Parathyroid adenoma (tissue), 2 donors: ENCODE measurements around the gene FANCL.
"Not testable (repeated sequence)": the region's sequence is repeated elsewhere in the genome, so short reads cannot be mapped to it uniquely, and the experiment has no call there.

Experiments
- H2AFZ ChIP-seq: fragments of 300-600 bp; sonication (generic); one replicate; pipeline ENCODE4 v1.7.0; 2017; ENCODE audit warnings: antibody characterized with exemption, mild to moderate bottlenecking
- H3K27ac ChIP-seq: fragments of 300-600 bp; sonication (generic); one replicate; pipeline ENCODE4 v1.7.0; 2017
- H3K27me3 ChIP-seq: fragments of 300-600 bp; sonication (generic); one replicate; pipeline ENCODE4 v1.7.0; 2017; ENCODE audit warnings: low read length; ENCODE audit not compliant: control insufficient read depth, insufficient read depth
- H3K36me3 ChIP-seq: fragments of 300-600 bp; sonication (generic); one replicate; pipeline ENCODE4 v1.7.0; 2017; ENCODE audit warnings: low read length; ENCODE audit not compliant: control insufficient read depth, insufficient read depth
- H3K4me1 ChIP-seq: fragments of 300-600 bp; sonication (generic); one replicate; pipeline ENCODE4 v1.7.0; 2017; ENCODE audit warnings: control low read depth
- H3K4me2 ChIP-seq: fragments of 300-600 bp; sonication (generic); one replicate; pipeline ENCODE4 v1.7.0; 2017; ENCODE audit warnings: low read length
- H3K4me3 ChIP-seq: fragments of 300-600 bp; sonication (generic); one replicate; pipeline ENCODE4 v1.7.0; 2017; ENCODE audit warnings: low read depth, low read length
- H3K79me2 ChIP-seq: fragments of 300-600 bp; sonication (generic); one replicate; pipeline ENCODE4 v1.7.0; 2017; ENCODE audit warnings: control low read depth
- H3K9ac ChIP-seq: fragments of 300-600 bp; sonication (generic); one replicate; pipeline ENCODE4 v1.7.0; 2017; ENCODE audit warnings: mild to moderate bottlenecking
- H3K9me3 ChIP-seq: fragments of 300-600 bp; sonication (generic); one replicate; pipeline ENCODE4 v1.7.0; 2017; ENCODE audit warnings: low read length; ENCODE audit not compliant: control insufficient read depth
- TF ChIP-seq, protein P1 (sequence below): fragments of 300-600 bp; sonication (generic); IDR thresholded peaks from one replicate; pipeline ENCODE4 v1.7.0; 2017; ENCODE audit warnings: antibody characterized with exemption, mild to moderate bottlenecking
- donor health status: primary hyperparathyroidism.

The FANCL gene

DNA sequence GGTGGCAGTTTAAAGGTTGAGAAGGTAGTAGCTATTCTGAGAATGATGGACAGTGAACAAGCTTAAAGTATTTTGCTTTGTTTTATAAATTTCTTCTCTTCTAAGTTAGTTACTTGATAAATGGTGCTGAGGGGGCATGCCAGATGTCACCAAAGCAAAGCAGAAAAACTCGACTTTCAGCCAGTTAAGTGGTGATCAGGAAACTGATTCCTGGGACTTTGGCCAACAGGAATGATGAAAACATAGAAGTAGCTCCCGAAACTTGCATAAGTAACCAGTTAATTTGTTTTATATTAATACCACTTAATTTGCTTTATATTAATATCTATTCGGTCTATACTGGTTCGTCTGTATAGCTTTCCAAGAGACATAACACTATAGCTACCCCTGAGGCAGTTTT is 82.6 kb downstream of the FANCL start:
- H3K4me2 ChIP-seq: no peak overlapping the region
- TF ChIP-seq, protein P1, sequence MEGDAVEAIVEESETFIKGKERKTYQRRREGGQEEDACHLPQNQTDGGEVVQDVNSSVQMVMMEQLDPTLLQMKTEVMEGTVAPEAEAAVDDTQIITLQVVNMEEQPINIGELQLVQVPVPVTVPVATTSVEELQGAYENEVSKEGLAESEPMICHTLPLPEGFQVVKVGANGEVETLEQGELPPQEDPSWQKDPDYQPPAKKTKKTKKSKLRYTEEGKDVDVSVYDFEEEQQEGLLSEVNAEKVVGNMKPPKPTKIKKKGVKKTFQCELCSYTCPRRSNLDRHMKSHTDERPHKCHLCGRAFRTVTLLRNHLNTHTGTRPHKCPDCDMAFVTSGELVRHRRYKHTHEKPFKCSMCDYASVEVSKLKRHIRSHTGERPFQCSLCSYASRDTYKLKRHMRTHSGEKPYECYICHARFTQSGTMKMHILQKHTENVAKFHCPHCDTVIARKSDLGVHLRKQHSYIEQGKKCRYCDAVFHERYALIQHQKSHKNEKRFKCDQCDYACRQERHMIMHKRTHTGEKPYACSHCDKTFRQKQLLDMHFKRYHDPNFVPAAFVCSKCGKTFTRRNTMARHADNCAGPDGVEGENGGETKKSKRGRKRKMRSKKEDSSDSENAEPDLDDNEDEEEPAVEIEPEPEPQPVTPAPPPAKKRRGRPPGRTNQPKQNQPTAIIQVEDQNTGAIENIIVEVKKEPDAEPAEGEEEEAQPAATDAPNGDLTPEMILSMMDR: no peak
- no peaks in the 10 kb centered on the region for H3K27me3 ChIP-seq
- no peak overlapping the region for H2AFZ ChIP-seq
- H3K4me3 ChIP-seq: no peak overlapping the region
- H3K27ac ChIP-seq: no peak overlapping the region
- H3K79me2 ChIP-seq: no peaks in the 10 kb centered on the region
- H3K9me3 ChIP-seq: no peaks in the 10 kb centered on the region
- H3K4me1 ChIP-seq: no peaks in the 10 kb centered on the region
- no peaks in the 10 kb centered on the region for H3K36me3 ChIP-seq
- no peak overlapping the region for H3K9ac ChIP-seq

DNA sequence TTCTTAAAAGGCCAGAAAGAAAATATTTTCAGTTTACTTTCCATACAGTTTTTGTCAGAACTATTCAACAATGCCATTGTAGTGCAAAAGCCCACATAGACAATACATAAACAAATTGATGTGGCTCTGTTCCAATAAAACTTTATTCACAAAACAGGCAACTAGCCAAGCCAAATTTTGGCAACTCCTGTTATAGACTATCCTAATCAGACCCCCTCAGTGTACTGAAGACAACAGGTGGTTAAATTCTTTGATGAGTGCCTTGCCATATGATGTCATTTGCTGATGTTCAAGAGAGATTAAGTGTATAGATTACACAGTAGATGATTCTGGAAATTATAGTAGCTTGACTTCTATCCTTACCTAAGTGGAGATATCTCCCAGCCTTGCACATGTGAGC is 83.4 kb downstream of the FANCL start:
- H3K27ac ChIP-seq: no peak overlapping the region
- no peaks in the 10 kb centered on the region for H3K27me3 ChIP-seq
- H3K9me3 ChIP-seq: no peaks in the 10 kb centered on the region
- H2AFZ ChIP-seq: no peak overlapping the region
- no peaks in the 10 kb centered on the region for H3K36me3 ChIP-seq
- no peak overlapping the region for H3K4me3 ChIP-seq
- no peaks in the 10 kb centered on the region for H3K4me1 ChIP-seq
- no peak overlapping the region for H3K9ac ChIP-seq
- no peak overlapping the region for H3K4me2 ChIP-seq
- no peaks in the 10 kb centered on the region for H3K79me2 ChIP-seq
- TF ChIP-seq, protein P1: no peak

DNA sequence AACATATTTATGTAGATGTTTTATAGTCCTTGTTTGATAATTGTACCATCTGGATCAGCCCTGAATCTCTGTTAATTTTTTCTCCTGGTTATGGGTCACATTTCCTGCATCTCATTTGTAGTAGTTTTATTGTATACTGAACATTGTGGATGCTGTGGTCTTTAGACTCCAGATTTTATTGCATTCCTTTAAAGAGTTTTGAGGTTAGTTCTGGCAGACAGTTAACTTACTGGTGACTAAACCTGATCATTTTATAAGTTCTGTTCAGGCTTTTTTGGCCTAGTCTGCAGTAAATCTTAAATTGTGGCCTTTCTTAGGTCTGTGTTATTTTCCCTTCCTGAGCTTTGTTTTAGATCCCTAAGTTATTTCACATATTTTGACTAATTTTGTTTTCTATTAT is 84.3 kb downstream of the FANCL start:
- H3K27ac ChIP-seq: no peak overlapping the region
- no peaks in the 10 kb centered on the region for H3K79me2 ChIP-seq
- H3K4me2 ChIP-seq: no peak overlapping the region
- TF ChIP-seq, protein P1: no peak
- no peaks in the 10 kb centered on the region for H3K36me3 ChIP-seq
- H3K4me3 ChIP-seq: no peak overlapping the region
- H2AFZ ChIP-seq: no peak overlapping the region
- no peaks in the 10 kb centered on the region for H3K9me3 ChIP-seq
- no peaks in the 10 kb centered on the region for H3K27me3 ChIP-seq
- no peaks in the 10 kb centered on the region for H3K4me1 ChIP-seq
- H3K9ac ChIP-seq: no peak overlapping the region

DNA sequence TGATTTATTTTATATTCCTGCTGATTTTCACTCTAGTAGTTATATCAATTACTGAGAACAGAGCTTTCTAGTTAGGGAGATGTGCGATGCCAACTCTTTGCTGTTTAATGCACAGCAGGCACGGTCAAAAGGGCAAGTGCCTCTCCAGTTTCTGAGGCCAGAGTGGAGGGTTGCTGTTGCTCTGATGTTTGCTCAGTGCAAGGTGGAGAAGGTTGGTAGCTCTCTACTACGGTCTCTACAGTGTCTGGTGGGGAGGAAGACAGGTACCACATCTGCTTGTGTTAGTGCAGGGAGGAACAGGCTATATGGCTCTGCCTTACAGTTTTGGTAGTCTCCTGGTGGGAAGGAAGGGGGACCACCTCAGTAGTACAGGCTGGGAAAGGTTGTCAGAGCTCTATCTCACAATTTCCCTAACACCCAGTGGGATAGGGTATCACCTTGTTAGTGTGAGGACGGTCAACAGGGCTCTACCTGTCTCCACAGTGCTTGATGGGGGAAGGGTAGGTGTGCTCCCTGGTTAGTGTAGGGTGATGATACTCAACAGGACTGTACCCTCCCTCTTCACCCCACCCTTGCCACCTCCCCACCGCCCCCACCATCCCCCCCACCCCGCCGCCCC is 85.9 kb downstream of the FANCL start:
- Histone ChIP-seq H3K27ac (no peak overlapping the region), H3K36me3 (no peaks in the 10 kb centered on the region), H3K9me3 (no peaks in the 10 kb centered on the region), H3K4me2 (no peak overlapping the region), H3K27me3 (no peaks in the 10 kb centered on the region), H3K79me2 (no peaks in the 10 kb centered on the region), H3K4me1 (no peaks in the 10 kb centered on the region), H3K9ac (no peak overlapping the region), H3K4me3 (no peak overlapping the region), H2AFZ (no peak overlapping the region)
- TF ChIP-seq, protein P1: no peak

DNA sequence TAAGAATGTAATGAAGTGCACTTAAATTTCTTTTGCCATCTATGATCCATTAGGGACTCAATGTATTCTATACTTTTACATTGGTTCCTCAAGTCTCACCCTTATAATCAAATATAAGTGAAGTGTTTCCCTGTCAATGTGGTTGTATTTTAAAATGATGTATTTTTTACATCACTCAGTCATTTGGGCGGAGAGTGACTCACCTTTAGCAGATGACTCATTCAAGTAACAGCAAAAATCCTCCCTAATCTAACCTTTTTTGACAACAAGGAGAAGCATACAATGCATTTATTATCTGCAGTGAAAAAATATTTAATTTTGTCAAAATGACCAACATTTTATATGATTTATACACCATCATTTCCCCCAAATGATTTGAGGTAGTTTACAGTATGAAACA is 94.4 kb downstream of the FANCL start:
- TF ChIP-seq, protein P1: no peak
- Histone ChIP-seq H3K27me3 (no peaks in the 10 kb centered on the region), H3K27ac (no peak overlapping the region), H3K4me2 (no peak overlapping the region), H3K4me3 (no peak overlapping the region), H3K9ac (no peak overlapping the region), H3K9me3 (no peaks in the 10 kb centered on the region), H3K79me2 (no peaks in the 10 kb centered on the region), H3K36me3 (no peaks in the 10 kb centered on the region), H3K4me1 (no peaks in the 10 kb centered on the region), H2AFZ (no peak overlapping the region)

DNA sequence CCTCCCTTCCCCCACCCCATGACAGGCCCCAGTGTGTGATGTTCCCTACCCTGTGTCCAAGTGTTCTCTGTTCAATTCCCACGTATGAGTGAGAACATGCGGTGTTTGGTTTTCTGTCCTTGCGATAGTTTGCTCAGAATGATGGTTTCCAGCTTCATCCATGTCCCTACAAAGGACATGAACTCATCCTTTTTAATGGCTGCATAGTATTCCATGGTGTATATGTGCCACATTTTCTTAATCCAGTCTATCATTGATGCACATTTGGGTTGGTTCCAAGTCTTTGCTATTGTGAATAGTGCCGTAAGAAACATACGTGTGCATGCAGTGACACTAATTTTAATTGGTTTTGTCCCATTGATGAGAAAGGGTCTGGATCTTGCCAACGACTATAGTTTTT is 95.4 kb downstream of the FANCL start:
- not testable (repeated sequence) for H3K4me1 ChIP-seq, H3K27ac ChIP-seq, H3K9me3 ChIP-seq, H3K79me2 ChIP-seq, H3K9ac ChIP-seq, H3K27me3 ChIP-seq, H2AFZ ChIP-seq, H3K4me2 ChIP-seq, H3K4me3 ChIP-seq, H3K36me3 ChIP-seq
